ENCODE results near the gene RGPD6.
"Not testable (repeated sequence)": the region's sequence is repeated elsewhere in the genome, so short reads cannot be mapped to it uniquely, and the experiment has no call there.

The RGPD6 gene

GRCh38 chr2:110480084-110480483 lies 96.9 kb downstream of the RGPD6 start:
- DNase-seq, result not testable (repeated sequence)

- not testable (repeated sequence) for DNase-seq
These were observed 99.7 kb downstream of the RGPD6 start for GRCh38 chr2:110477370-110477769.

GRCh38 chr2:110476952-110477351 lies 100.1 kb downstream of the RGPD6 start:
- DNase-seq, result not testable (repeated sequence)

GRCh38 chr2:110475627-110476359 lies 101.2 kb downstream of the RGPD6 start:
- not testable (repeated sequence) for DNase-seq

- not testable (repeated sequence) for DNase-seq
These were observed 102.1 kb downstream of the RGPD6 start for GRCh38 chr2:110474898-110475297.

- not testable (repeated sequence) for DNase-seq
These were observed 104.0 kb downstream of the RGPD6 start for GRCh38 chr2:110473059-110473358.

- not testable (repeated sequence) for DNase-seq
These were observed 104.6 kb downstream of the RGPD6 start, which contains the start of gene LIMS4 for GRCh38 chr2:110472171-110473058. LIMS4 (minus strand) TSS chr2:110472816; CDS start chr2:110472778, 38 bp downstream.

GRCh38 chr2:110468921-110469320 lies 108.1 kb downstream of the RGPD6 start:
- DNase-seq, result not testable (repeated sequence)

- not testable (repeated sequence) for DNase-seq
These were observed 111.7 kb downstream of the RGPD6 start for GRCh38 chr2:110465312-110465711.
